ENCODE data around the gene TM7SF2. TPM values are rescaled to one million over a fixed set of nuclear protein-coding genes. Genes with fewer than 3 reads are reported as not detected.

Gene TM7SF2
- total and polyA plus RNA-seq, 2 of the 13 experiments (the other 11 are each of a cell fraction or from before 2014, with no cell fraction given) = 56.0 to 66.9 TPM

GRCh38 chr11:65083834-65084597 is 27.7 kb upstream of the TM7SF2 start, which contains the start of the genes CDCA5 and ZFPL1 (continued):
- TF ChIP-seq ZNF574 (CRISPR knock-in tag; IDR thresholded peaks at IDR 0.05) = peak; percentile 92
- TF ChIP-seq RERE (CRISPR knock-in tag; IDR thresholded peaks at IDR 0.05; ENCODE audit: low read depth) = no peak
- no peak for TF ChIP-seq MATR3 (CRISPR knock-in tag; IDR thresholded peaks at IDR 0.05)
- peak; percentile 85 for TF ChIP-seq ZSCAN21 (CRISPR knock-in tag; IDR thresholded peaks at IDR 0.05; ENCODE audit: borderline replicate concordance)
- TF ChIP-seq GZF1 (CRISPR knock-in tag; IDR thresholded peaks at IDR 0.05) = no peak
- no peak; the same call in 1 of the 2 replicates for TF ChIP-seq TSC22D2 (CRISPR knock-in tag; IDR thresholded peaks at IDR 0.05; ENCODE audit: borderline replicate concordance)
- no peak for TF ChIP-seq NFRKB (IDR thresholded peaks at IDR 0.05)
- peak; percentile 54 for TF ChIP-seq PAXIP1 (CRISPR knock-in tag; conservative IDR thresholded peaks at IDR 0.05)
- peak; percentile 73 for TF ChIP-seq MED1 (CRISPR knock-in tag; IDR thresholded peaks at IDR 0.05)
- TF ChIP-seq ZBTB25 (CRISPR knock-in tag; IDR thresholded peaks at IDR 0.05) = peak; percentile 78; the same call in 1 of the 2 replicates
- 0 out of 2 replicates have a peak, but pooled peaks have one; percentile 5 for TF ChIP-seq PRDM15 (CRISPR knock-in tag; IDR thresholded peaks at IDR 0.05)

Measured in HepG2 (cell line).